Testis (tissue), 2 donors: ENCODE results near the gene BIN1.

Source experiments
- CTCF ChIP-seq, 3 experiments: fragments of 450-650 bp in 2 of 3; fragments of 200-600 bp in 1 of 3; sonication (generic) in 1 of 3; IDR thresholded peaks; one replicate each; pipeline ENCODE4 v1.5.1; 2016 to 2019; ENCODE audit warnings: antibody characterized with exemption in 3 of 3, mild to moderate bottlenecking in 2 of 3, moderate library complexity in 1 of 3
- POLR2A ChIP-seq: fragments of 450-650 bp; IDR thresholded peaks from one replicate; pipeline ENCODE4 v1.6.1; 2017; ENCODE audit warnings: antibody characterized with exemption, mild to moderate bottlenecking, moderate library complexity

GRCh38 chr2:127145280-127145895 is 38.4 kb upstream of the BIN1 start:
- TF ChIP-seq POLR2A (no peak), CTCF (IDR thresholded peaks at IDR 0.05) (no peak)
